K562 (cell line): ENCODE results near the gene NT5C1A. TPM values are rescaled to one million over a fixed set of nuclear protein-coding genes. Genes with fewer than 3 reads are reported as not detected.

Experiments used
- CEBPZ ChIP-seq: fragments of 150-350 bp; IDR thresholded peaks from 2 replicates; pipeline ENCODE4 v1.6.1; 2014; ENCODE audit warnings: low read depth, mild to moderate bottlenecking, low read length, borderline replicate concordance
- FOXJ3 ChIP-seq: sonication (generic); formaldehyde crosslinking; IDR thresholded peaks from 2 replicates; pipeline ENCODE4 v1.4.0; 2020; ENCODE audit warnings: mild to moderate bottlenecking, missing genetic modification reagents
- FOXM1 ChIP-seq, 2 experiments: fragments of 450-650 bp in 1 of 2; sonication (generic) in 1 of 2; formaldehyde crosslinking in 1 of 2; IDR thresholded peaks; 2 replicates each; pipeline versions ENCODE4 v1.6.1 to v1.9.0; 2017 to 2022; ENCODE audit warnings: low read depth in 2 of 2, mild to moderate bottlenecking in 2 of 2, missing genetic modification reagents in 1 of 2, moderate library complexity in 1 of 2
- MBD2 ChIP-seq: sonication (generic); IDR thresholded peaks from 2 replicates; pipeline ENCODE4 v1.6.1; 2016; ENCODE audit warnings: low read depth, borderline replicate concordance
- NFE2L1 ChIP-seq: fragments of 450-650 bp; IDR thresholded peaks from 2 replicates; pipeline ENCODE4 v1.6.1; 2016; ENCODE audit warnings: missing genetic modification characterization, low read depth, mild to moderate bottlenecking, missing compliant biosample characterization, moderate library complexity, borderline replicate concordance
- NR2C2 ChIP-seq, 2 experiments: fragments of 200-800 bp in 1 of 2; sonication (Bioruptor generic) in 1 of 2; sonication (generic) in 1 of 2; formaldehyde crosslinking in 1 of 2; IDR thresholded peaks; 2 replicates each; pipeline versions ENCODE4 v1.6.1 to v1.8.0; 2016 to 2022; ENCODE audit warnings: mild to moderate bottlenecking in 1 of 2, missing compliant biosample characterization in 1 of 2, missing genetic modification characterization in 1 of 2, missing genetic modification reagents in 1 of 2
- PTTG1 ChIP-seq: fragments of 450-650 bp; IDR thresholded peaks from 2 replicates; pipeline ENCODE4 v1.6.1; 2016; ENCODE audit warnings: low read depth, mild to moderate bottlenecking, missing genetic modification characterization, missing compliant biosample characterization
- SAFB ChIP-seq: fragments of 200-400 bp; formaldehyde crosslinking; IDR thresholded peaks from 2 replicates; pipeline ENCODE4 v1.6.1; 2017; ENCODE audit warnings: low read depth, low read length, borderline replicate concordance
- SP2 ChIP-seq: IDR thresholded peaks from 2 replicates; pipeline ENCODE4 v1.6.1; 2011; ENCODE audit warnings: mild to moderate bottlenecking, low read depth, low read length, moderate library complexity; ENCODE audit not compliant: poor library complexity, severe bottlenecking; ENCODE audit errors: extremely low read depth
- SRF ChIP-seq, 2 experiments: fragments of 250-450, 450-650 bp in 1 of 2; sonication (Bioruptor Pico) in 1 of 2; sonication (generic) in 1 of 2; formaldehyde crosslinking; IDR thresholded peaks; 2 replicates each; pipeline versions ENCODE4 v1.5.0 to v1.5.1; 2020 to 2022; ENCODE audit warnings: mild to moderate bottlenecking in 1 of 2, missing genetic modification reagents in 1 of 2
- SRSF9 ChIP-seq: fragments of 200-400 bp; formaldehyde crosslinking; IDR thresholded peaks from 2 replicates; pipeline ENCODE4 v1.6.1; 2017; ENCODE audit warnings: low read depth, low read length, borderline replicate concordance
- ZNF212 ChIP-seq: fragments of 450-650 bp; formaldehyde crosslinking; IDR thresholded peaks from 2 replicates; pipeline ENCODE4 v1.4.0; 2020; ENCODE audit warnings: mild to moderate bottlenecking
- ZNF407 ChIP-seq: fragments of 450-650 bp; IDR thresholded peaks from 2 replicates; pipeline ENCODE4 v1.6.1; 2016; ENCODE audit warnings: low read depth
- ZZZ3 ChIP-seq: fragments of 450-650 bp; IDR thresholded peaks from 2 replicates; pipeline ENCODE4 v1.6.1; 2016; ENCODE audit warnings: antibody characterized with exemption, mild to moderate bottlenecking, moderate library complexity
- polyA plus RNA-seq, 8 experiments: library from polyadenylated mRNA; depleted of rRNA in 4 of 8; stranded (reverse) in 5 of 8; unstranded in 3 of 8; fragments of >200 nt; fragmentation: Nextera tagmentation in 2 of 8; fragmentation: Illumina TruSeq in 1 of 8; extraction: Ambion mirVana in 2 of 8; extraction: Trizol in 1 of 8; gene quantifications; 2 replicates each; pipeline versions ENCODE4 v1.2.1 to v1.2.3, GENCODE V29; 2011 to 2014; ENCODE audit warnings: inconsistent platforms in 1 of 8, missing spikeins in 1 of 8
- total RNA-seq, 7 experiments: library from RNA; depleted of rRNA in 6 of 7; stranded (reverse); fragments of >200 nt in 6 of 7; fragmentation: Illumina TruSeq in 2 of 7; extraction: Trizol in 2 of 7; gene quantifications; 2 replicates each; pipeline versions ENCODE4 v1.2.1 to v1.2.3, GENCODE V29; 2011 to 2021; ENCODE audit warnings: low replicate concordance in 1 of 7

Gene NT5C1A
- total and polyA plus RNA-seq, 9 of the 15 experiments (the other 6 are each of a cell fraction or from before 2014, with no cell fraction given), result not detected

GRCh38 chr1:39691383-39692151, 19.7 kb upstream of the NT5C1A start, which contains the start of gene HPCAL4 (continued):
- TF ChIP-seq SP2 (peak; percentile 63), SRF (CRISPR knock-in tag; IDR thresholded peaks at IDR 0.05) (peak in 1 of 2 experiments; percentile 49; a peak in 1 of 4 replicates), FOXM1 (IDR thresholded peaks at IDR 0.05; ENCODE audit: low read depth) (no peak), FOXM1 (CRISPR knock-in tag; IDR thresholded peaks at IDR 0.05; ENCODE audit: low read depth) (no peak), MBD2 (no peak), SRSF9 (no peak), FOXJ3 (CRISPR knock-in tag) (no peak), NR2C2 (CRISPR knock-in tag; IDR thresholded peaks at IDR 0.05) (no peak), NR2C2 (tag; IDR thresholded peaks at IDR 0.05) (no peak), ZNF212 (CRISPR knock-in tag) (no peak), NFE2L1 (tag) (no peak), ZZZ3 (no peak), PTTG1 (tag) (no peak), CEBPZ (no peak), SAFB (no peak), ZNF407 (no peak)
